Measurements from ENCODE around the gene SPANXA2. TPM values are rescaled to one million over a fixed set of nuclear protein-coding genes. Genes with fewer than 3 reads are reported as not detected.
A peak's percentile ranks its signal among the peaks of the same experiment; 100 is the strongest.
"Not testable (repeated sequence)": the region's sequence is repeated elsewhere in the genome, so short reads cannot be mapped to it uniquely, and the experiment has no call there.

SPANXA2 gene, protein sequence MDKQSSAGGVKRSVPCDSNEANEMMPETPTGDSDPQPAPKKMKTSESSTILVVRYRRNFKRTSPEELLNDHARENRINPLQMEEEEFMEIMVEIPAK
- total RNA-seq, result not detected

DNA sequence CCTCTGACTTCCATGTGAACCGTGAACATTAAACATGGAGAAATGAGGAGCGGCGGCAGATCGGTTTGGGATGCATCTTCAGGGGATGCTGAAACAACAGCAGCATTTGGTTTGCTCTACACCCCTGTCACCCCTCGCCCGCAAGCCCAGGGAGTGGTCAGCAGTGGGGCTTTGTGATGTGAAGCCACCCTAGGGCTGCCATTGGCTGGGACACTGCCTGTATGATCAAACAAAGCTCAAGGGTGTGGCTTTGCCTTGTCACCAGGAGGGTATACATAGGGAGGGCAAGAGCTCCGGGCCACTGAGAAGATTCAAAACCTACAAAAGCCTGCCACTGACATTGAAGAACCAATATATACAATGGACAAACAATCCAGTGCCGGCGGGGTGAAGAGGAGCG is at the start of gene SPANXA2:
TSS of gene SPANXA2 (plus strand) at position 301 of the 400 bp plus-strand sequence. CDS start at position 361, 60 bp downstream.
- not testable (repeated sequence) for DNase-seq

DNA sequence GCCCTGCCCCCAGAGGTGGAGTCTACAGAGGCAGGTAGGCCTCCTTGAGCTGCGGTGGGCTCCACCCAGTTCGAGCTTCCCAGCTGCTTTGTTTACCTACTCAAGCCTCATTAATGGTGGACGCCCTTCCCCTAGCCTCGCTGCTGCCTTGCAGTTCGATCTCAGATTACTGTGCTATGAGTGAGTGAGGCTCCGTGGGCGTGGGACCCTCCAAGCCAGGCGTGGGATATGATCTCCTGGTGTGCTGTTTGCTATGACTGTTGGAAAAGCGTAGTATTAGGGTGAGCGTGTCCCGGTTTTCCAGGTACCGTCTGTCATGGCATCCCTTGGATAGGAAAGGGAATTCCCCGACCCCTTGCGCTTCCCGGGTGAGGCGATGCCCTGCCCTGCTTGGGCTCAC is 47.0 kb upstream of the SPANXA2 start:
- DNase-seq, result not testable (repeated sequence)

DNA sequence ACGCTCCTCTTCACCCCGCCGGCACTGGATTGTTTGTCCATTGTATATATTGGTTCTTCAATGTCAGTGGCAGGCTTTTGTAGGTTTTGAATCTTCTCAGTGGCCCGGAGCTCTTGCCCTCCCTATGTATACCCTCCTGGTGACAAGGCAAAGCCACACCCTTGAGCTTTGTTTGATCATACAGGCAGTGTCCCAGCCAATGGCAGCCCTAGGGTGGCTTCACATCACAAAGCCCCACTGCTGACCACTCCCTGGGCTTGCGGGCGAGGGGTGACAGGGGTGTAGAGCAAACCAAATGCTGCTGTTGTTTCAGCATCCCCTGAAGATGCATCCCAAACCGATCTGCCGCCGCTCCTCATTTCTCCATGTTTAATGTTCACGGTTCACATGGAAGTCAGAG is 4.9 kb upstream of the SPANXA2 start, which contains the start of gene SPANXA1:
TSS of gene SPANXA1 (minus strand) at position 101 of the 400 bp plus-strand sequence. CDS start at position 41, 60 bp downstream.
- not testable (repeated sequence) for DNase-seq

DNA sequence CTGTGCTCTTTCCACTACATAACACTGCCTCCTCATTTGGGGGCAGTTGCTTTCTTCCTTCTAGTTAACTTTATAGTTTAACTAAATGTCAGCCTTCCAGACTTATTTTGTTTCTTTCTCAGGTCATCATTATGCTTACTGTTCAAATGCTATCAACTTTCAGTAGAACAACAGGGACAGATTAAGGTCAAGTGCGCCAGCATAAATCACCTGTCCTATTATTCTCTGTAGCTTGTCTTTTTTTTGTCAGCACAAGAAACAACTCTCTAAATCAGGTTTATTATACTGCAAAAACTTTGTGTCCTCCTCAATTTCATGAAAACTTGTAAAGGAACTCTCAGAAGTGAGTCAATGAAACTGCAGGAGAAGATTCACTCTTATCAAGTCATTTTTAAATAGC is 19.6 kb downstream of the SPANXA2 start:
- DNase-seq, result no peak

DNA sequence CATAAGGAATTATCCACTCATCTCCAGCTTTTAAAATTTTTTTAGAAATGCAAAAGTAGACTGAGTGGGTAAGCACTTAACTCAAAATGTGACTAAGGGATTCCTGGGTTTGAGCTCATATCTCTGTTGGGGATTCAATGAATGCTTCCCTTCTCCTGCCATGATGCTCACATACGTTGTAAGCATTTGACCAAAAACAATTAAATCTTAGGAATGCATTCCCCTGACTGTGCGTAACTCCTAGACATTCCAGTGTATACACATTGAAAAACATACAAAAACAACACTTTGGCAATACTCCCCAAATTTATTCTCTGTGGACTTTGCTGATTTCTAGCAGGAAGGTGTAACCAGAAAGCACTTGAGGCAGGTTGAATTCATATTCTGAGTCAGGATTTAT is 29.8 kb downstream of the SPANXA2 start:
- peak; percentile 1 for DNase-seq

DNA sequence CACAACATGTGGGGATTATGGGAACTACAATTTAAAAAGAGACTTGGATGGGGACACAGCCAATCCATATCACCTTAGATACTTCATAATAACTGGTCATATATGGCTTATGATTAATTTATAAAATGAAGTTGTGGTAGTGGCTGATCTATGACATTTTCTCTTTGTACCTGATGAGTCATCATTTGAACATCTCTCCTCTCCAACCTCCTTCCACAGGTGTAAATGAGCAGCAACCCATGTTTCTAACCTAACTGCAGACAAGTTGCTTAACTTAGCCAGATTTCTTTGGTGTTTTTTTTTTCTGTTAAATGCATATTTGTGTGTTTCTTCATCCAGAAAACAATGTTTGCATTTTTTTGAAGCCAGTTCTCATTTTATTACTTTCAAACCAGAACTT is 42.6 kb downstream of the SPANXA2 start:
- no peak for DNase-seq

DNA sequence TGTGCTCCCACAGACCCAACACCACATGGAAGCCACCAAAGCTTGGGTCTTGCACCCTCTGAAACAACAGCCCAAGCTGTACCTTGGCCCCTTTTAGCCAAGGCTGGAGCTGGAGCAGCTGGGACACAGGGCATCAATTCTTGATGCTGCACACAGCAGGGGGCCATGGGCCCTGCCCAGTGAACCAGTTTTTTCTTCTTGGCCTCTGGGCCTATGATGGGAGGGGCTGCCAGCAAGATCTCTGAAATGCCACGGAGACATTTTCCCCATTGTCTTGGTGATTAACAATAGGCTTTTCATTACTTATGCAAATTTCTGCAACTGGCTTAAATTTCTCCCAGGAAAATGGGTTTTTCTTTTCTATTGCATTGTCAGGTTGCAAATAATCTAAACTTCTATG is 49.0 kb downstream of the SPANXA2 start:
- DNase-seq, result no peak

Other genes with a start within 250 kb of the SPANXA2 start
- gene SPANXA1, start 5.0 kb upstream of the SPANXA2 start, total RNA-seq, result not detected
- gene SPANXD, start 109.0 kb downstream of the SPANXA2 start, total RNA-seq, result not detected
- gene MAGEC3, start 248.6 kb downstream of the SPANXA2 start, total RNA-seq, result not detected

All from tongue (tissue), 2 donors.